GM12878 (cell line): ENCODE data around the gene GPR155. TPM values are rescaled to one million over a fixed set of nuclear protein-coding genes. Genes with fewer than 3 reads are reported as not detected.

ENCODE experiments used
- BMI1 ChIP-seq: fragments of 450-650 bp; IDR thresholded peaks from 2 replicates; pipeline ENCODE4 v1.6.1; 2016; ENCODE audit warnings: mild to moderate bottlenecking, moderate library complexity, borderline replicate concordance
- EP300 ChIP-seq, 2 experiments: fragments of 150-350 bp in 1 of 2; IDR thresholded peaks; 2 replicates each; pipeline ENCODE4 v1.6.1; 2011 to 2012; ENCODE audit warnings: low read depth in 2 of 2, low read length in 2 of 2, borderline replicate concordance in 1 of 2, improper control_type of control experiment in 1 of 2, inconsistent platforms in 1 of 2; ENCODE audit not compliant: control insufficient read depth in 1 of 2
- FOXM1 ChIP-seq: IDR thresholded peaks from 2 replicates; pipeline ENCODE4 v1.6.1; 2012; ENCODE audit warnings: low read depth, mild to moderate bottlenecking, inconsistent platforms, low read length, moderate library complexity
- NR2C1 ChIP-seq: fragments of 450-650 bp; IDR thresholded peaks from 2 replicates; pipeline ENCODE4 v1.6.1; 2017; ENCODE audit warnings: antibody characterized with exemption, mild to moderate bottlenecking, moderate library complexity
- SRF ChIP-seq, 2 experiments: IDR thresholded peaks; 2 replicates each; pipeline ENCODE4 v1.6.1; 2011; ENCODE audit warnings: low read depth in 2 of 2, low read length in 2 of 2, mild to moderate bottlenecking in 1 of 2, moderate library complexity in 1 of 2
- TCF7 ChIP-seq: IDR thresholded peaks from 2 replicates; pipeline ENCODE4 v1.6.1; 2014; ENCODE audit warnings: antibody characterized with exemption, borderline replicate concordance
- ZNF217 ChIP-seq: fragments of 450-650 bp; IDR thresholded peaks from 2 replicates; pipeline ENCODE4 v1.6.1; 2017; ENCODE audit warnings: antibody characterized with exemption, mild to moderate bottlenecking
- polyA plus RNA-seq, 11 experiments: library from polyadenylated mRNA; depleted of rRNA in 4 of 11; unstranded in 6 of 11; stranded (reverse) in 5 of 11; fragments of >200 nt; fragmentation: Nextera tagmentation in 4 of 11; fragmentation: Illumina TruSeq in 1 of 11; extraction: Ambion mirVana in 4 of 11; extraction: Trizol in 1 of 11; gene quantifications; 1 replicate in 1 of 11; 2 replicates in 10 of 11; pipeline versions ENCODE4 v1.2.1 to v1.2.3, GENCODE V29; 2011 to 2016; ENCODE audit warnings: inconsistent platforms in 2 of 11, missing spikeins in 2 of 11, low read depth in 1 of 11
- total RNA-seq, 4 experiments: library from RNA; depleted of rRNA in 3 of 4; stranded (reverse); fragments of >200 nt in 3 of 4; fragmentation: Illumina TruSeq in 1 of 4; extraction: Trizol in 1 of 4; gene quantifications; 2 replicates each; pipeline versions ENCODE4 v1.2.1 to v1.2.3, GENCODE V29; 2013 to 2021
- TF ChIP-seq, protein P1 (sequence below): fragments of 150-350 bp; IDR thresholded peaks from 2 replicates; pipeline ENCODE4 v1.6.1; 2016; ENCODE audit warnings: low read depth, low read length
- TF ChIP-seq, protein P2 (sequence below): IDR thresholded peaks from 2 replicates; pipeline ENCODE4 v1.6.1; 2012; ENCODE audit warnings: low read depth, low read length, improper control_type of control experiment
- TF ChIP-seq, protein P3 (sequence below): fragments of 450-650 bp; IDR thresholded peaks from 2 replicates; pipeline ENCODE4 v1.6.1; 2016; ENCODE audit warnings: mild to moderate bottlenecking, moderate library complexity, borderline replicate concordance

Gene GPR155
- total and polyA plus RNA-seq, 10 of the 15 experiments (the other 5 are each of a cell fraction or from before 2014, with no cell fraction given): 0.53 to 3.0 (median 1.5) TPM

DNA sequence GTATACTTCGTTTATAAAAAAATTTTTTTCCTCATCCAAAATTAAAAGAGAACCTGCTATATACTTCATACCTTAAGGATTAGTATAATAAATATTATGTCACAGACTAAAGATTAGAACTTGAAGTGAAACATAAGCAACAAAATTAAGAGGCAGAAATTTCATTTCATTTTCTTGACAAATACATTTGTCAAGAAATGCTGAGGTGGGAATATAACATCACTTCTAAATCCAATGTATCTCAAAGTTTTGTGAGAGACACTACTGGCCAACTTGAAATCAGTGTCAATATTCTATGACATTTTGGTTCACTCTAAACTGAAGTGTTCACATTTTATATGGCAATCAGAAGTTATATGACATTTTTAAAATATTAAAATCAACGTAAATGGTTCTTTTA lies 47.5 kb downstream of the GPR155 start (continued):
- TF ChIP-seq, protein P1, sequence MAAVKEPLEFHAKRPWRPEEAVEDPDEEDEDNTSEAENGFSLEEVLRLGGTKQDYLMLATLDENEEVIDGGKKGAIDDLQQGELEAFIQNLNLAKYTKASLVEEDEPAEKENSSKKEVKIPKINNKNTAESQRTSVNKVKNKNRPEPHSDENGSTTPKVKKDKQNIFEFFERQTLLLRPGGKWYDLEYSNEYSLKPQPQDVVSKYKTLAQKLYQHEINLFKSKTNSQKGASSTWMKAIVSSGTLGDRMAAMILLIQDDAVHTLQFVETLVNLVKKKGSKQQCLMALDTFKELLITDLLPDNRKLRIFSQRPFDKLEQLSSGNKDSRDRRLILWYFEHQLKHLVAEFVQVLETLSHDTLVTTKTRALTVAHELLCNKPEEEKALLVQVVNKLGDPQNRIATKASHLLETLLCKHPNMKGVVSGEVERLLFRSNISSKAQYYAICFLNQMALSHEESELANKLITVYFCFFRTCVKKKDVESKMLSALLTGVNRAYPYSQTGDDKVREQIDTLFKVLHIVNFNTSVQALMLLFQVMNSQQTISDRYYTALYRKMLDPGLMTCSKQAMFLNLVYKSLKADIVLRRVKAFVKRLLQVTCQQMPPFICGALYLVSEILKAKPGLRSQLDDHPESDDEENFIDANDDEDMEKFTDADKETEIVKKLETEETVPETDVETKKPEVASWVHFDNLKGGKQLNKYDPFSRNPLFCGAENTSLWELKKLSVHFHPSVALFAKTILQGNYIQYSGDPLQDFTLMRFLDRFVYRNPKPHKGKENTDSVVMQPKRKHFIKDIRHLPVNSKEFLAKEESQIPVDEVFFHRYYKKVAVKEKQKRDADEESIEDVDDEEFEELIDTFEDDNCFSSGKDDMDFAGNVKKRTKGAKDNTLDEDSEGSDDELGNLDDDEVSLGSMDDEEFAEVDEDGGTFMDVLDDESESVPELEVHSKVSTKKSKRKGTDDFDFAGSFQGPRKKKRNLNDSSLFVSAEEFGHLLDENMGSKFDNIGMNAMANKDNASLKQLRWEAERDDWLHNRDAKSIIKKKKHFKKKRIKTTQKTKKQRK: no peak
- TF ChIP-seq FOXM1 (no peak), ZNF217 (no peak), NR2C1 (no peak), TCF7 (no peak), EP300 (IDR thresholded peaks at IDR 0.05; ENCODE audit: borderline replicate concordance in 1 of 2, control insufficient read depth in 1 of 2, low read depth in 2 of 2, low read length in 2 of 2) (no peak), BMI1 (no peak), SRF (IDR thresholded peaks at IDR 0.05; ENCODE audit: low read depth in 2 of 2, low read length in 2 of 2) (no peak)
- TF ChIP-seq, protein P2, sequence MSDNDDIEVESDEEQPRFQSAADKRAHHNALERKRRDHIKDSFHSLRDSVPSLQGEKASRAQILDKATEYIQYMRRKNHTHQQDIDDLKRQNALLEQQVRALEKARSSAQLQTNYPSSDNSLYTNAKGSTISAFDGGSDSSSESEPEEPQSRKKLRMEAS: no peak
- TF ChIP-seq, protein P3, sequence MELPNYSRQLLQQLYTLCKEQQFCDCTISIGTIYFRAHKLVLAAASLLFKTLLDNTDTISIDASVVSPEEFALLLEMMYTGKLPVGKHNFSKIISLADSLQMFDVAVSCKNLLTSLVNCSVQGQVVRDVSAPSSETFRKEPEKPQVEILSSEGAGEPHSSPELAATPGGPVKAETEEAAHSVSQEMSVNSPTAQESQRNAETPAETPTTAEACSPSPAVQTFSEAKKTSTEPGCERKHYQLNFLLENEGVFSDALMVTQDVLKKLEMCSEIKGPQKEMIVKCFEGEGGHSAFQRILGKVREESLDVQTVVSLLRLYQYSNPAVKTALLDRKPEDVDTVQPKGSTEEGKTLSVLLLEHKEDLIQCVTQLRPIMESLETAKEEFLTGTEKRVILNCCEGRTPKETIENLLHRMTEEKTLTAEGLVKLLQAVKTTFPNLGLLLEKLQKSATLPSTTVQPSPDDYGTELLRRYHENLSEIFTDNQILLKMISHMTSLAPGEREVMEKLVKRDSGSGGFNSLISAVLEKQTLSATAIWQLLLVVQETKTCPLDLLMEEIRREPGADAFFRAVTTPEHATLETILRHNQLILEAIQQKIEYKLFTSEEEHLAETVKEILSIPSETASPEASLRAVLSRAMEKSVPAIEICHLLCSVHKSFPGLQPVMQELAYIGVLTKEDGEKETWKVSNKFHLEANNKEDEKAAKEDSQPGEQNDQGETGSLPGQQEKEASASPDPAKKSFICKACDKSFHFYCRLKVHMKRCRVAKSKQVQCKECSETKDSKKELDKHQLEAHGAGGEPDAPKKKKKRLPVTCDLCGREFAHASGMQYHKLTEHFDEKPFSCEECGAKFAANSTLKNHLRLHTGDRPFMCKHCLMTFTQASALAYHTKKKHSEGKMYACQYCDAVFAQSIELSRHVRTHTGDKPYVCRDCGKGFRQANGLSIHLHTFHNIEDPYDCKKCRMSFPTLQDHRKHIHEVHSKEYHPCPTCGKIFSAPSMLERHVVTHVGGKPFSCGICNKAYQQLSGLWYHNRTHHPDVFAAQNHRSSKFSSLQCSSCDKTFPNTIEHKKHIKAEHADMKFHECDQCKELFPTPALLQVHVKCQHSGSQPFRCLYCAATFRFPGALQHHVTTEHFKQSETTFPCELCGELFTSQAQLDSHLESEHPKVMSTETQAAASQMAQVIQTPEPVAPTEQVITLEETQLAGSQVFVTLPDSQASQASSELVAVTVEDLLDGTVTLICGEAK: no peak
- TF ChIP-seq, all 136 proteins: peak for 0
